SK-N-SH treated with all-trans-retinoic acid at 6 μM for 48 hours (cell line): ENCODE results near the gene FAM200B.
"Not testable (repeated sequence)": the region's sequence is repeated elsewhere in the genome, so short reads cannot be mapped to it uniquely, and the experiment has no call there.

Experiments
- ATAC-seq: fragments of 200-7000 bp; cut with Tn5 transposase; 3 replicates; pipeline ENCODE4 v1.9.1; 2020; ENCODE audit warnings: mild to moderate bottlenecking, moderate library complexity
- ARNTL ChIP-seq: fragments of 450-650 bp; formaldehyde crosslinking; IDR thresholded peaks from 2 replicates; pipeline ENCODE4 v1.5.0; 2020; ENCODE audit warnings: low read depth, mild to moderate bottlenecking, moderate library complexity, borderline replicate concordance
- BACH2 ChIP-seq: fragments of 250-450 bp; sonication (Bioruptor Pico); IDR thresholded peaks from 2 replicates; pipeline ENCODE4 v1.9.0; 2021; ENCODE audit warnings: mild to moderate bottlenecking, borderline replicate concordance
- CREB5 ChIP-seq: fragments of 250-450 bp; sonication (Bioruptor Pico); IDR thresholded peaks from 2 replicates; pipeline ENCODE4 v1.5.1; 2020; ENCODE audit warnings: low read depth, mild to moderate bottlenecking, moderate library complexity
- CSDC2 ChIP-seq: fragments of 250-450 bp; sonication (Bioruptor Pico); IDR thresholded peaks from 2 replicates; pipeline ENCODE4 v1.5.0; 2020; ENCODE audit warnings: mild to moderate bottlenecking, moderate library complexity
- ESRRG ChIP-seq: fragments of 250-450 bp; sonication (Bioruptor Pico); IDR thresholded peaks from 2 replicates; pipeline ENCODE4 v1.6.1; 2021; ENCODE audit warnings: mild to moderate bottlenecking
- GLIS3 ChIP-seq: fragments of 250-450 bp; sonication (Bioruptor Pico); IDR thresholded peaks from 2 replicates; pipeline ENCODE4 v1.5.0; 2020; ENCODE audit warnings: mild to moderate bottlenecking, moderate library complexity
- ISL1 ChIP-seq: fragments of 250-450 bp; sonication (Bioruptor Pico); IDR thresholded peaks from 2 replicates; pipeline ENCODE4 v2.1.2; 2022; ENCODE audit warnings: mild to moderate bottlenecking, moderate library complexity
- OSR1 ChIP-seq: fragments of 250-450 bp; sonication (Bioruptor Pico); IDR thresholded peaks from 2 replicates; pipeline ENCODE4 v1.8.0; 2022; ENCODE audit warnings: moderate library complexity, mild to moderate bottlenecking, inconsistent platforms
- PATZ1 ChIP-seq: fragments of 250-450 bp; sonication (Bioruptor Pico); IDR thresholded peaks from 2 replicates; pipeline ENCODE4 v1.8.0; 2020; ENCODE audit warnings: mild to moderate bottlenecking, moderate library complexity, borderline replicate concordance
- POU6F1 ChIP-seq: fragments of 250-450 bp; sonication (Bioruptor Pico); IDR thresholded peaks from 2 replicates; pipeline ENCODE4 v1.8.0; 2021; ENCODE audit warnings: low read depth, mild to moderate bottlenecking, moderate library complexity, borderline replicate concordance
- PPARA ChIP-seq: fragments of 250-450 bp; sonication (Bioruptor Pico); IDR thresholded peaks from 2 replicates; pipeline ENCODE4 v1.5.0; 2020; ENCODE audit warnings: mild to moderate bottlenecking, borderline replicate concordance
- RARB ChIP-seq: fragments of 250-450 bp; sonication (Bioruptor Pico); IDR thresholded peaks from 2 replicates; pipeline ENCODE4 v1.8.0; 2021; ENCODE audit warnings: mild to moderate bottlenecking, moderate library complexity
- SNAI2 ChIP-seq: fragments of 250-450 bp; sonication (Bioruptor Pico); IDR thresholded peaks from 2 replicates; pipeline ENCODE4 v1.5.0; 2020; ENCODE audit warnings: mild to moderate bottlenecking, moderate library complexity
- TCF4 ChIP-seq: fragments of 250-450 bp; sonication (Bioruptor Pico); IDR thresholded peaks from 2 replicates; pipeline ENCODE4 v1.8.0; 2021; ENCODE audit warnings: mild to moderate bottlenecking, moderate library complexity, borderline replicate concordance
- TOX ChIP-seq: fragments of 250-450 bp; sonication (Bioruptor Pico); IDR thresholded peaks from 2 replicates; pipeline ENCODE4 v1.8.0; 2021; ENCODE audit warnings: mild to moderate bottlenecking, moderate library complexity, borderline replicate concordance
- ZC3H10 ChIP-seq: fragments of 250-450 bp; sonication (Bioruptor Pico); IDR thresholded peaks from 2 replicates; pipeline ENCODE4 v1.5.1; 2021; ENCODE audit warnings: mild to moderate bottlenecking, moderate library complexity
- ZFP3 ChIP-seq: fragments of 250-450 bp; sonication (Bioruptor Pico); IDR thresholded peaks from 2 replicates; pipeline ENCODE4 v1.5.0; 2020; ENCODE audit warnings: mild to moderate bottlenecking, moderate library complexity
- ZFP30 ChIP-seq: fragments of 450-650 bp; formaldehyde crosslinking; IDR thresholded peaks from 2 replicates; pipeline ENCODE4 v1.5.0; 2022; ENCODE audit warnings: mild to moderate bottlenecking, moderate library complexity
- ZNF565 ChIP-seq: fragments of 450-650 bp; formaldehyde crosslinking; conservative IDR thresholded peaks from 2 replicates; pipeline ENCODE4 v1.5.0; 2020; ENCODE audit warnings: low read depth, mild to moderate bottlenecking, moderate library complexity
- ZNF70 ChIP-seq: fragments of 450-650 bp; formaldehyde crosslinking; IDR thresholded peaks from 2 replicates; pipeline ENCODE4 v1.5.0; 2020; ENCODE audit warnings: mild to moderate bottlenecking, moderate library complexity
- ZNF8 ChIP-seq: fragments of 450-650 bp; formaldehyde crosslinking; IDR thresholded peaks from 2 replicates; pipeline ENCODE4 v1.5.0; 2020; ENCODE audit warnings: mild to moderate bottlenecking, moderate library complexity
- TF ChIP-seq, protein P1 (sequence below): fragments of 250-450 bp; sonication (Bioruptor Pico); IDR thresholded peaks from 2 replicates; pipeline ENCODE4 v1.5.0; 2020; ENCODE audit warnings: mild to moderate bottlenecking, moderate library complexity

FAM200B gene

GRCh38 chr4:15725608-15726007 is 44.0 kb downstream of the FAM200B start:
- no peak for TF ChIP-seq ZC3H10
- no peak for TF ChIP-seq PPARA (CRISPR knock-in tag)
- TF ChIP-seq ESRRG (CRISPR knock-in tag): no peak
- no peak for TF ChIP-seq ZNF70 (CRISPR knock-in tag)
- TF ChIP-seq GLIS3 (CRISPR knock-in tag): no peak
- no peak for TF ChIP-seq SNAI2
- TF ChIP-seq PATZ1 (CRISPR knock-in tag): no peak
- TF ChIP-seq ZNF8 (CRISPR knock-in tag): no peak
- no peak for TF ChIP-seq BACH2 (CRISPR knock-in tag)
- TF ChIP-seq TOX (CRISPR knock-in tag): no peak
- no peak for TF ChIP-seq ZNF565 (CRISPR knock-in tag)
- no peak for ATAC-seq

GRCh38 chr4:15729910-15730533 is 48.4 kb downstream of the FAM200B start:
- ATAC-seq: peak; percentile 81
- TF ChIP-seq ZNF70 (CRISPR knock-in tag) (no peak), TCF4 (CRISPR knock-in tag) (no peak), ZNF565 (CRISPR knock-in tag) (no peak), BACH2 (CRISPR knock-in tag) (no peak), ESRRG (CRISPR knock-in tag) (no peak), RARB (no peak), CSDC2 (CRISPR knock-in tag) (no peak), ZNF8 (CRISPR knock-in tag) (no peak), POU6F1 (no peak), GLIS3 (CRISPR knock-in tag) (no peak), ZFP30 (CRISPR knock-in tag) (no peak), ZFP3 (CRISPR knock-in tag) (no peak), SNAI2 (no peak), PATZ1 (CRISPR knock-in tag) (no peak), OSR1 (CRISPR knock-in tag) (no peak), PPARA (CRISPR knock-in tag) (no peak), ARNTL (CRISPR knock-in tag) (no peak)
- TF ChIP-seq, protein P1, sequence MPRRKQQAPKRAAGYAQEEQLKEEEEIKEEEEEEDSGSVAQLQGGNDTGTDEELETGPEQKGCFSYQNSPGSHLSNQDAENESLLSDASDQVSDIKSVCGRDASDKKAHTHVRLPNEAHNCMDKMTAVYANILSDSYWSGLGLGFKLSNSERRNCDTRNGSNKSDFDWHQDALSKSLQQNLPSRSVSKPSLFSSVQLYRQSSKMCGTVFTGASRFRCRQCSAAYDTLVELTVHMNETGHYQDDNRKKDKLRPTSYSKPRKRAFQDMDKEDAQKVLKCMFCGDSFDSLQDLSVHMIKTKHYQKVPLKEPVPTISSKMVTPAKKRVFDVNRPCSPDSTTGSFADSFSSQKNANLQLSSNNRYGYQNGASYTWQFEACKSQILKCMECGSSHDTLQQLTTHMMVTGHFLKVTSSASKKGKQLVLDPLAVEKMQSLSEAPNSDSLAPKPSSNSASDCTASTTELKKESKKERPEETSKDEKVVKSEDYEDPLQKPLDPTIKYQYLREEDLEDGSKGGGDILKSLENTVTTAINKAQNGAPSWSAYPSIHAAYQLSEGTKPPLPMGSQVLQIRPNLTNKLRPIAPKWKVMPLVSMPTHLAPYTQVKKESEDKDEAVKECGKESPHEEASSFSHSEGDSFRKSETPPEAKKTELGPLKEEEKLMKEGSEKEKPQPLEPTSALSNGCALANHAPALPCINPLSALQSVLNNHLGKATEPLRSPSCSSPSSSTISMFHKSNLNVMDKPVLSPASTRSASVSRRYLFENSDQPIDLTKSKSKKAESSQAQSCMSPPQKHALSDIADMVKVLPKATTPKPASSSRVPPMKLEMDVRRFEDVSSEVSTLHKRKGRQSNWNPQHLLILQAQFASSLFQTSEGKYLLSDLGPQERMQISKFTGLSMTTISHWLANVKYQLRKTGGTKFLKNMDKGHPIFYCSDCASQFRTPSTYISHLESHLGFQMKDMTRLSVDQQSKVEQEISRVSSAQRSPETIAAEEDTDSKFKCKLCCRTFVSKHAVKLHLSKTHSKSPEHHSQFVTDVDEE (CRISPR knock-in tag): no peak

- ATAC-seq: not testable (repeated sequence)
Measured at GRCh38 chr4:15733061-15733460, 51.4 kb downstream of the FAM200B start.

DNA sequence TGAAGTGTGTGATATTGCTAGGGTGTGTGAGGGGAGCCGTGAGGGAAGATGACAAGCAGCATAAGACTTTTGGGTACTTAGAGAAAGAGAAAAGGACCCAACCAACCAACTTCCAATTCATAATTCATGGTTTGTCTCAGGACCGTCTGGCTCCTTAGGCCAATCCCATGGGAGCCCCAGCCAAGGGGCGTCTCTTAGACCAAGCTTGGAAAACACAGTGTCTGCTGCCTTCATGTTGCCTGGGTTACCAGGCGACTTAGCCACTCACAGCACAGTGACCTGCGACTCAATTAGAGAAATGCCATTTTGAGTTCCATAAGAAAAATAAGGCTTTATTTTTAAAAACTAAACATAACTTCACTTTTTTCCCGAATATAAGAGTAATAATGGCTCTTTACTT is 53.9 kb downstream of the FAM200B start:
- no peak for ATAC-seq
- TF ChIP-seq ZNF70 (CRISPR knock-in tag): no peak
- TF ChIP-seq ZNF8 (CRISPR knock-in tag): no peak
- TF ChIP-seq ESRRG (CRISPR knock-in tag): no peak
- no peak for TF ChIP-seq CREB5
- no peak for TF ChIP-seq BACH2 (CRISPR knock-in tag)
- no peak for TF ChIP-seq GLIS3 (CRISPR knock-in tag)
- TF ChIP-seq PPARA (CRISPR knock-in tag): no peak
- no peak for TF ChIP-seq CSDC2 (CRISPR knock-in tag)
- TF ChIP-seq TOX (CRISPR knock-in tag): no peak
- no peak for TF ChIP-seq ISL1 (CRISPR knock-in tag)
- TF ChIP-seq RARB: no peak
- no peak for TF ChIP-seq ARNTL (CRISPR knock-in tag)
- TF ChIP-seq ZFP3 (CRISPR knock-in tag): no peak
- TF ChIP-seq TCF4 (CRISPR knock-in tag): no peak
- TF ChIP-seq, protein P1 (CRISPR knock-in tag): no peak
